ENCODE data around the gene CCDC137.

DNA sequence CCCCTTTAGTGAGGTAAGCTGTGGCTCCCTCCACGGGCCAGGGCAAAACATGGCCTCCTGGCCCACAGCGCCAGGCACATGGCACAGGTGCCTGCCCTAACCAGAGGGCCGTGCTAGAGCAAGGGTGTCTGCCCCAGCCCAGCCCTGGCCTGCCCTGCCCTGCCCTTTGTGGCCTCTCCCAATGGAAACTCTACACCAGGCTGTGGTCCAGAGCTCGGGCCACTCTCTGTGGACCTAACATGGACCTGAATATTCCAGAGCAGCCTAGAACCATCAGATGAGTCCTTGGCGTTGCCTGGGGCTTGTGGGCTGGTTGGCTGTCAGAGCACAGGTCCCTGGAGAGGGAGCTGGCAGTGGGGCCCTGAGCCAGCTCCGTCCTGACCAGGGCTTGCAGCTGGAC is 28.7 kb downstream of the CCDC137 start:
- TF ChIP-seq CTCF (IDR thresholded peaks at IDR 0.05) (no peak), POLR2A (IDR thresholded peaks at IDR 0.05) (no peak)

Measured in lower leg skin (tissue), 3 donors.